Stimulated activated CD8-positive, alpha-beta memory T cell treated with anti-CD3 and anti-CD28 coated beads, Interleukin-12 subunit alpha, Interleukin-12 subunit beta, amount 100 ng/mL, for 1 hour (primary cell): ENCODE results near the gene CDK8.
"Not testable (repeated sequence)": the region's sequence is repeated elsewhere in the genome, so short reads cannot be mapped to it uniquely, and the experiment has no call there.

Source experiments
- DNase-seq: peaks from one replicate; pipeline ENCODE4 v3.0.0-alpha.2; 2020; ENCODE audit warnings: low read depth

CDK8 gene

DNA sequence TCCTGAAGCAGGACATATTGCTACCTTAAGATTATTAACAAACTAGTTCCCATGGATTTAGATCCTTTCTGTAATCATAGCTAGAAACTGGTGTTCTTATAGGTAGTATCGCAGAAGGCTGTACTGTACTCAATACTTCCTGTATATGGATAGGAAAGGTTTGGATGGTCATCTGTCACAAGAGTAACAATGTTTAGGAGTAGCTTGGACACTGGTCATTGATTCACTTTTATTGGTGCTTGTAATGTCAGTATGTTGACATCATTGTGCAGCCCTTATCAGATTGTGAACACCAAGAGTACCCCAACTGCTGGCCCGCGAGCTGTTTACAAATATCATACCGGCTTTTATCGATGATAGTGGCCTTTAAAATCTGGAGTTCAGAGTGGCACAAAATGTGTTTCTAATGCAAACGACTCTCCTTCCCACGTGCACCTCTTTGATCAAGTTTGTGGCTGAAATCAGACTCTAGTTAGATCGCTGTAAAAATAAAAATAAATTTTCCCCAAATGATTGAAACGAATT lies 605 bp upstream of the CDK8 start:
- DNase-seq: no peak

DNA sequence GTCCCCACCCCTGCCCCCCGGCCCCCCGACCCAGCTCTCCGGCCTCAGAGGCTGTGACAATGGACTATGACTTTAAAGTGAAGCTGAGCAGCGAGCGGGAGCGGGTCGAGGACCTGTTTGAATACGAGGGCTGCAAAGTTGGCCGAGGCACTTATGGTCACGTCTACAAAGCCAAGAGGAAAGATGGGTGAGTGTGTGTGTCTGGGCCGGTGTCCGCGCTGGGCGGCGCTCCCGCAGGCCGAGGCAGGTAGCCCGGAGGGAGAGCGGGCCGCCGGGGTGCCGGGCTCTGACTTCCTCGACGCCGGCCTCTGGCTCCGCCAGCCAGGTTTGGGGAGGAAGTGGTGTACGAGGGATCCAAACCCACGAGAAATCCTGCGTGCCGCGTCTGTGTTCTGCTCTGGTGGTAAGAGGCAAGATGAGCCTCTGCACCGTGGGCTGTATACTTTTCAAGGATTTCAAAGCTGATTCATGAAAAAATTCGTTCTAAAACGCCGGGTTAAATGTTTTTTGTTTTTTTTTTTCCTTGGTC lies 718 bp downstream of the CDK8 start:
- DNase-seq: peak; percentile 27

DNA sequence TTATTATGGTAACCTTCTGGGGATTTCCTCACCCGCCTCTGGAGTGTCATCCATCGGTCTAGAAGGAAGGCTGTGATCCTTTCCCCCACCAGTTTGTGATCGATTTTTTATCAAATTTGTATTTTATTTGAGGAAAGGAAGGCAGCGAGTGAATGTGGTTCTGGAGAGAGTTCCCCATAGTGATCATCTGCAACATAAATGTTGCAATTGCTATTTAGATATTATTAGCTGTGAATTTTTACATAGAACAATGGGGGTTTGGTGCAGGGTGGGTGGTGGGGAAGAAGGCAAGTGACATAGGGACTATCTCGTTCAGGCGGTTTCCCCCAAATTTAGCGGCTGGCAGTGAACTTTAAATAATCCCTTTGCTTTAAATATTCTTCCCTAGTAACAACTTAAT lies 1.2 kb downstream of the CDK8 start:
- DNase-seq: no peak

DNA sequence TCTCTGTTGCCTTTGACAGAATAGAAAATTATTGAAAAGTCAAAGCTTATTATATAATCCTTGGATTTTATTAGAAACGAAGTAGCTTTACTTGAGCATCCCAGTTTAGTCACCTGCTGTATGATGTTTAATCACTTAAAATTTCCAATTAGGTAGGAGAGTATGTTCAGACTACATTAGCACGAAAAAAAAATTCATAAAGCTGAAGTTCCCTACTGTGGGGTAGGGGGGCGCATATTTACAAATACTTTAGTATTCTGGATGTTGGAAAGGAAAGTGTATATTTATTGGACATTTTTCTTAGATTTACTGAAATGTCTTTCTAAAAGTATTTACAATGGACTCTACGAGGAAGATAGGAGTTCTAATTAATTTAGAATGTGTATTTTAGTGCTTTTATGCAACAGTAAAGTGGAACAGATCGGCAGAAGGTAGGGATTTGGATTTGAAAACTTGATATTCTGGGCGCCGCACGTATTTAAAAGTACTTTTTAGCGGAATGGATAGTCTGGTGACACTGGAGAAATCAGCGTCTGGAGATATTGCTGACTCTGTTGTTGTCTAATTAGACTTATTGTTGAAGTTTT lies 1.9 kb downstream of the CDK8 start:
- DNase-seq: no peak

DNA sequence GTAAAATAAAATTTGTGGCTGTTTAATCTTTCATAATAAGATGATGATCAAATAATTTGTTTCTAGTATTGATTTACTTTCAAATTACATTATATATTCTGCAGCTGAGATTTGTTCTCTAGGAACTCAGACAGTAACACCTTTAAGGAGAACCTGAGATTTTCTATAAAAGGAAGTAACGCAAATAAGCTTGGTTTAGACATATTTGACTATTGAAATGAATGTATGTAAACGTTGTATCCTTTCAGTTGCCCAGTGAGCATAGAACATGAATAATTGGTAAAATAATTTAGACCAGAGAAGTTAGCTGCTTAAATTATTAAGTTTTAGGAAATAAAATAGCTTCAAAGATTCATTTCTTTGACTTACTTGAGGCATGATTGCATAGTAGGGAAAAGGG lies 3.1 kb downstream of the CDK8 start:
- DNase-seq: no peak

DNA sequence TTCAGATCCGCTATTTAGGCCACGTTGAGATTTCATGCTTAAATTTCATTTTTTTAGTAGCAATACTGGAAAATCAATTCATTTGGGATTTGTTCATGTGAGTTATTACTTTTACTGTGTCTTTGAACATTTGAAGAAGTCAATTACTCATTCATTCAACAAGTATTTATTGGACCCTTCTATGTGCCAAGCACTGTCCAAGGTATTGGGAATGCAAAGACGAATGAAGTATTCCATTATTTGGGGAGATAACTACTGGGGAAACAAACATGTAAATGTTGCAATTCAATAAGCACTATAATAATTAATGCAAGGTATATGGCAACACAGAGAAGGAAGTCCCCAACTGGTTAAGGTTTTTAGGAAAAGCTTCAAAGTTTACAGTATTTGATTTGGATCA lies 5.7 kb downstream of the CDK8 start:
- no peak for DNase-seq

DNA sequence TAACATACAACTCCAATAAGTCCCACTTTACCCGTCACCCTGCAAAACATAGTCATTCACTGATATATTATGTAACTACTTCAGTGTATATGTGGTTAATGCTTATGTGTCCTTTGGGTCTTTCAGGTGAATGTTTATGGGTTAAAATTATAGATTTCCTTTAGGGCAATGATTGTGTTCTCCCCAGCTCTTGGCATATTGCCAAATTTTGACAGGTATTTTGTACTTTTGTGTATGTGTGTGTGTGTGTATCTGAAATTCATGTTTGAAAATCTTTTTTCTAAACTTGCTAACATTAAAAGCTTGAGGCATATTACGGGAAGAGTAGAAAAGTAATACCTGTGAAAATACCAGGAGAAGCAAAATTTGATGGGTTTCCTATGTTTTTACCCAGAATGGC lies 8.2 kb downstream of the CDK8 start:
- DNase-seq: no peak

DNA sequence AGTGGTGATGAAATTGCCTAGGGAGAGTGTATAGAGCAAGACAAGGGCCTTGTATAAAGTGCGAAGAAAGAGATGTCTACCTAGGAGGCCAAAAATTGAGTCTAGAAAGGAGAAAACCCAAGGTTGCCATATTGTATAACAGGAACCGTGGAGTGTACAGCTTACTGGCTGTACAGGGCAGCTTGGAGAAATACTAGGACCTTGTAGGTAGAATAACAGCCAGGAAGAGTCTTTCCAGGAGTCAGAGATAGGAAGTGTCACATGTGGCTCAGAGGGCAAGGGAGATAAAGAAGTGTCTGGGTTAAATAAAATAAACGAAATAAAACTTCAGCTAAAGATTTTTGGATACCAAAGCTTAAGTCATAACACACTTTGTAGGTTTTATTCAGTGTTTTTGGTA lies 12.4 kb downstream of the CDK8 start:
- no peak for DNase-seq

DNA sequence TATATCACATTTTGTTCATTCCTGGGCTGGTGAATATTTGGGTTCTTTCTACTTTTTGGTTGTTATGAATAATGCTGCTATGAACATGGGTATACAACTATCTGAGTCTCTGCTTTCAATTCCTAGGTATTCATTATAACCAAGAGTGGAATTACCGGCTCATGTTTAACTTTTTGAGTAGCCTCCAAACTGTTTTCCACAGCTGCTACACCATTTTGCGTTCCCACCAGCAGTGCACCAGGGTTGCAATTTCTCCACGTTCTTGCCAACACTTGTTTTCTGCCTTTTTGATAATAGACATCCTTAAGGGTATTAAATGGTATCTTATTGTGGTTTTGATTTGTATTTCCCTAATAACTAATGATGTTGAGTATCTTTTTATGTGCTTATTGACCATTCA lies 16.8 kb downstream of the CDK8 start:
- no peak for DNase-seq

DNA sequence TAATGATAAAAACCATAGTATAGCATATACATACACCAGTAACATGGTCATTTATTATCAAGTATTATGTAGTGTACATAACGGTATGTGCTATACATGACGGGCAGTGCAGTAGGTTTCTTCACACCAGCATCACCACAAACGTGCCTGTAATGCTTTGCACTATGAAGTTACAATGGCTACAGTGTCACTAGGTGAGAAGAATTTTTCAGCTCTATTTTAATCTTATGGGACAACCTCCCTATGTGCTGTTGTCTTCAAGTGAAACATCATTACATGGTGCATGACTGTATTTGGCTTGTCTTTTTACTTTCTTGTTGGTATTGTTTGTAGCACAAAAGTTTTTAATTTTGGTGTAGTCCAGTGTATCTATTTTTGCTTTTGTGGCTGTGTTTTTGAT lies 18.7 kb downstream of the CDK8 start:
- DNase-seq: no peak

DNA sequence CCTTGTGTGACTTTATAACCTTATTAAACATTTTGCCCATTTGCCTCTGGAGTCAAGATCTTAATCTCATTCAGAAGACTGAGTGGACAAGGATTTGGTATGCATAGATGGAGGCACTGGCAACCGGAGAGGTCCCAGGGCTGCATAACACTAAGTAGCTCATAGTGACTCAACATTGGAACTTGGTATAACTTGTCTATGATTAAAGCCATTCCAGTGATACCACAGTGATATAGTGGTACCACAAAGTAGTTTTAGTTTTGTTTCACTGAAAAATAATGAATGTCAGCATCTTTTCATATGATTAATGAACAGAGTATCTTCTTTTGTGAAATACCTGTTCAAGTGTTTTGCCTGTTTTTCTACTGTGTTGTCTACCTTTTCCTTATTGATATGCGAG lies 26.4 kb downstream of the CDK8 start:
- no peak for DNase-seq

DNA sequence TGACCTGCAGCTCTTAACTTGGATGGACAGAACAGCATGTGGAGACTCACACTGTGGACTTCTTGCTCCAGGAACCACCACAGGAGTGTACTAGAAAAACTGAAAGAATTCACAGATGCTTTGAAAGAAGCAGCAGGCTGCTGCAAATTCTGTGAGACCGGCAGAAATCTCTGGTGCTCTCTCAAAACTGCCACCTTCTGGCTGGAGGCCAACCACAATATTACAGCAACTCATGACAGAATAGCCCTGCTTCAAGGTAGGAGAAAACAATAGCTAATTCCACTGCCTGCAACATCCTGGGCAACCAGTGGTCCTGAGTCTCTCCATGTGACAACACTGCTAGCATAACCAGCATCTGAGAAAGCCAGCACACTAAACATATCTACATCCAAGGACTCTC lies 26.9 kb downstream of the CDK8 start:
- DNase-seq: no peak

DNA sequence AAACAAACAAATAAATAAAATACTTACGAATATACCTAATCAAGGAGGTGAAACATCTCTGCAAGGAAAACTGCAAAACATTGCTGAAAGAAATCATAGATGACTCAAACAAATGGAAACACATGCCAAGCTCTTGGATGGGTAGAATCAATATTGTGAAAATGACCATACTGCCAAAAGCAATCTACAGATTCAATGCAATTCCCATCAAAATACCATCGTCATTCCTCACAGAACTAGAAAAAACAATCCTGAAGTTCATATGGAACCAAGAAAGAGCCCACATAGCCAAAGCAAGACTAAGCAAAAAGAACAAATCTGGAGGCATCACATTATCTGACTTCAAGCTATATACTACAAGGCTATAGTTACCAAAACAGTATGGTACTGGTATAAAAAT lies 32.0 kb downstream of the CDK8 start:
- not testable (repeated sequence) for DNase-seq

DNA sequence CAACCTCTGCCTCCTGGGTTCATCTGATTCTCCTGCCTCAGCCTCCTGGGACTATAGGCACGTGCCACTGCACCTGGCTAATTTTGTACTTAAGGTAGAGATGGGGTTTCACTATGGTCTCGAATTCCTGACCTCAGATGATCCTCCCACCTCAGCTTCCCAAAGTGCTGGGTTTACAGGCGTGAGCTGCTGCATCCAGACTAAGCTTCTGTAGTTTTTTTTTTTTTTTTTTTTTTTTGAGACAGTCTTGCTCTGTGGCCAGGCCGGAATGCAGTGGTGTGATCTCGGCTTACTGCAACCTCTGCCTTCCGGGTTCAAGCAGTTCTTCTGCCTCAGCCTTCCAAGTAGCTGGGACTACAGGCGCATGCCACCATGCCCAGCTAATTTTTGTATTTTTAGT lies 34.9 kb downstream of the CDK8 start:
- DNase-seq: not testable (repeated sequence)

DNA sequence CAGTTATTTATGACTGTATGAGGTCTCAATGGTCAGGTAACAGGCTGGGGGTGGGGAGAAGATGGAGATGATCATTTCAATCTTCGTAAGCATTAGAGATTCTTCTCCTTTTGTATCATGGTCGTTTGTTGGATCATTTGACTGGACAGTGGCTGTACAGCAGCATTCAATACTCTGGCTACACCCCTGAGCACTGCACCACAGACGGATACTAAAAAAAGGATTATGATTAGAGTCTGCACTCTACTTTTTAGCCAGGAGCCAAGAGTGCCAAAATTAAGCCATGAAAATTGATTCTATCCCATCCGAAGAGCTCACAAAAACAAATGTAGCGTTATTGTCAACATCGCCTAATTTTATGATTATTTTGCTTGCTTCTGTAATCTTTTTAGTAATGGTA lies 41.9 kb downstream of the CDK8 start:
- no peak for DNase-seq

DNA sequence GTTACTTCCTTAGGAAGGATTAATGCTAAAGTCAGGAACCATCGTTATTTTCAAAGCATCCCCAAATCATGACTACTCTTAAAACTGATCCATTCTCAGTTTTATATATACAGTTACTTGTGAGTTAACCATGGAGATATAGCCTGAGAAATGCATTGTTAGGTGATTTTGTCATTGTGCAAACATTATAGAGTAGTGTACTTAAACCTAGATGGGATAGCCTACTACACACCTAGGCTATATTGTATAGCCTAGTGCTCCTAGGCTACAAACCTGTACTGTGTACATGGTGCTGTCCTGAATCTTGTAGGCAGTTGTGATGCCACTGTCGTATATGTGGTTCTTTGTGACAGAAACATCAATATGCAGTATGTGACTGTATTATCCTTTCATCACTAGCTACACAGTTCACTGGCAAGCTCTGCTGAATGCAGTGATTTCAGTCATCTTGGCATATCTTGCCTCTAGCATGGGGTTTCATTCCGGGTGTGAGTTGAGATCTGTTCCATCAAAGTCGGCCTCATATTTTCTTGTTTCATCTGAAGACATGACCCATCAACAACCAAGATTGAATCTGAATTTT lies 45.3 kb downstream of the CDK8 start:
- DNase-seq: no peak

DNA sequence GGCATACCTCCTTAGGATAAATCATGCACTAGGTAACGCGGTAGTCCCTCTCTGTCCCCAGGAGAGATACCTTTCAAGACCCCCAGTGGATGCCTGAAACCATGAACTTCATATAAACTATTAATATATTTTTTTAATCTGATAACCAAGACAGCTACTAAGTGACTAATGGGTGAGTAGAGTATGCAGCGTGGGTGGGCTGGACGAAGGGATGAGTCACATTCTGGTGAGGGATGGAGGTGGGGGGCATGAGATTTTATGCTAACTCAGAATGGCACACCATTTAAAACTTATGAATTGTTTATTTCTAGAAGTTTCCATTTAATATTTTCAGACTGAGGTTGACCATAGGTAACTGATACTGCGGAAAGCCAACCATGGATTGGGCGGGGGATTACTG lies 46.2 kb downstream of the CDK8 start:
- no peak for DNase-seq

DNA sequence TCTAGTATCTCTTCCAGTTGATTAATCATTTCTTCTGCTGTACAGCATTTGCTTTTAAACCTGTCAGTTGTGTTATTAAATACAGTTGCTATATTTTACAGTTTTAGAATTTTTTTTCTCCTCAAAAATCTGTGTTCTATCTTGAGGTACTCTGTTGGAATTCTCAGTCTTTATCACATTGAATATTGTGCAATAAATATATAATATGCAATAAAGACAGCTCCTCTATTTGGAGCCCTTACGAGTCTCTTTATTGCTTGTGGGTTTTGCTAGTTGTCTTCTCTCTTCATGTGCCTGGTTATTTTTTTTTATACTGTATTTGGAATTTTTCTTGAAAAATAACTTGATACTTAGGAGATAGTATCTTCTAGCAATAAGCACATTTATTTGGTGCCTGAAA lies 51.7 kb downstream of the CDK8 start:
- no peak for DNase-seq

DNA sequence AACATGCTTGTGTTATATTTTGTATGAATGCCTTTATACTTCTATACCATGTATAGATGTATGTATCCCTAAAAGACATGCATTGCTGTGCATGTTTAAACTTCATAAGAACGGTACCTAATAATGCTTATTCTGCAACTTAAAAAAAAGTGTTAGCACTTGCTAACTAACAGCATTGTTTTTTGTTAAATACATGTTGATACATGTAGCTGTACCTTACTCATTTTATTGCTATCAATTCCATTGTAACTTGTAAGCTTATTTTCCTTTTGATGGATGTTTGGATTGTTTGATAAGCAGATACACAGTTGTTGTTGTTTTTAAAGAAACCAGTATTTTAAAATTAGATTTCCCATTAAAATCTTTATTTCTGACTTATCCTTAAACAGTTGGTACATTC lies 53.8 kb downstream of the CDK8 start:
- no peak for DNase-seq

DNA sequence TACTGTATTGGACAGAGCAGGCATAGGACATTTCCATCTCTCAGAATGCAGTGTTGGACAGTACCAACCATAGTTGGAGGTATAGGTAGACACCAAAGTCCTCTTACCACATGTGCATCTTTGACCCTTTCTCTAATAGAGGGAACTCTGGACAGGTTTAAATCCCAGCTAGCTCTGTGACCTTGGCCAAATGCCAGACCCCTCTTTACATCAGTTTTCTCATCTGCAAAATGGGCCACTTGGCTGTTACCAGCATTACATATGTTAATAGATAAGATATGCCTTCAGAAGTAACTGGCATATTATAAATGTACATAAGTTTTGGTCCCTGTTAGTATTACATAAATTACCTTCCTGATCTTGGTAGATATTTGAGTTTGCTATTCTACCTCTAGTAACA lies 54.3 kb downstream of the CDK8 start:
- DNase-seq: no peak

DNA sequence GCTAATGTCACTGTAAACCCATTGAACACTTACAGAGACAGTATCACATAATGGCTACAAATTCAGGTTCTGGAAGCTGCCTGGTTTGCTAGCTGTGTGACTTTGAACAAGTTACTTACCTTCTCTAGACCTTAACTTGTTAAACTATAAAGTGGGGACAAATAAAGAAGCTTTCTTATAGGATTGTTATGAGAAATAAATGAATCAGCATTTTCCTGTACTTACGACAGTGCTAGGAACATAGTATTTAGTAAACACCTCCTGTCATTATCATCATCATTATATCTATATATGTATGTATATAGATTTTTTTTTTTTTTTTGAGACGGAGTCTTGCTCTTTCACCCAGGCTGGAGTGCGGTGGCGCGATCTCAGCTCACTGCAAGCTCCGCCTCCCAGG lies 54.9 kb downstream of the CDK8 start:
- no peak for DNase-seq

DNA sequence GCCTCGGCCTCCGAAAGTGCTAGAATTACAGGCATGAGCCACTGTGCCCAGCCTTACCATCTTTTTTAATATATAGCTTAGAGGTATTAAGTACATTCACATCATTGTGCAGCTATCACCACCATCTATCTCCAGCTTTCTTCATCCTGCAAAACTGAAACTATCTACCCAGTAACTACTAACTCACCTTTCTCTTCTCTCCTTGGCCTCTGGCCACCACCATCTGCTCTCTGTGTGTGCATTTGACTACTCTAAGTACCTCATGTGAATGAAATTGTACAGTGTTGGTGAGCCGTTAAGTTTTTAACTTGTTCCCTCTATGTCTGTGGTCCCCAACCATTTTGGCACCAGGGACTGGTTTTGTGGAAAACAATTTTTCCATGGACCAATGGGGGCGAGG lies 56.1 kb downstream of the CDK8 start:
- DNase-seq: no peak

DNA sequence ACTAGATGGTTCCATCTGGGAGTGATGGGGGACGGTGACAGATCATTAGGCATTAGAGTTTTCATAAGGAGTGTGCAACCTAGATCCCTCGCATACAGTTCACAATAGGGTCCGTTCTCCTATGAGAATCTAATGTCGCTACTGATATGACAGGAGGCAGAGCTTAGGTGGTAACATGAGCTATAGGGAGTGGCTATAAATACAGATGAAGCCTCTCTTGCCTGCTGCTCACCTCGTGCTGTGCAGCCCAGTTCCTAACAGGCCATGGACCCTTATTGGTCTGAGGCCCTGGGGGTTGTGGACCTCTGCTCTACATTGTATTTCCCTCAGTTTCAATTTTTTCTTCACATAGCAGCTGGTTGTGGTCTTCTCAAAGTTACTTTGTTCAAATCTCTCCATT lies 56.5 kb downstream of the CDK8 start:
- no peak for DNase-seq

DNA sequence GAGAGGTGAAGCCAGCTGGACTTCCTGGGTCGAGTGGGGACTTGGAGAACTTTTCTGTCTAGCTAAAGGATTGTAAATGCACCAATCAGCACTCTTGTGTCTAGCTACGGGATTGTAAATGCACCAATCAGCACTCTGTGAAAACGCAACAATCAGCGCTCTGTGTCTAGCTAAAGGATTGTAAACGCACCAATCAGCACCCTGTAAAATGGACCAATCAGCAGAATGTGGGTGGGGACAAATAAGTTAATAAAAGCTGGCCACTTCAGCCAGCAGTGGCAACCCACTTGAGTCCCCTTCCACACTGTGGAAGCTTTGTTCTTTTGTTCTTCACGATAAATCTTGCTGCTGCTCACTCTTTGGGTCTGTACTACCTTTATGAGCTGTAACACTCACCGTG lies 58.1 kb downstream of the CDK8 start:
- not testable (repeated sequence) for DNase-seq
